NCI-H128 (cell line): Measurements from ENCODE around the gene CCDC188.

Experiments
- DNase-seq: peaks from one replicate; lab custom pipeline; 2025; ENCODE audit not compliant: unreplicated experiment; lab: John Stamatoyannopoulos, UW

The CCDC188 gene

GRCh38 chr22:20123366-20124082 is 27.3 kb downstream of the CCDC188 start:
- no peak for DNase-seq

GRCh38 chr22:20121856-20122415 is 28.9 kb downstream of the CCDC188 start:
- no peak for DNase-seq

GRCh38 chr22:20118300-20119020 is 32.4 kb downstream of the CCDC188 start:
- no peak for DNase-seq

- no peak for DNase-seq
Observed at GRCh38 chr22:20117633-20118299, 33.1 kb downstream of the CCDC188 start.

- peak; percentile 90 for DNase-seq
Observed at GRCh38 chr22:20116951-20117632, 33.8 kb downstream of the CCDC188 start, which contains the start of gene TRMT2A. Gene TRMT2A (minus strand): TSS chr22:20117226. CDS start chr22:20116906, 320 bp downstream.

GRCh38 chr22:20116376-20116950 is 34.4 kb downstream of the CCDC188 start:
- DNase-seq = no peak

GRCh38 chr22:20115691-20116375 is 35.0 kb downstream of the CCDC188 start, which contains the start of gene RANBP1:
Gene RANBP1 (plus strand): TSS chr22:20116104. CDS start chr22:20116185, 81 bp downstream.
- no peak for DNase-seq

GRCh38 chr22:20114506-20115475 is 36.1 kb downstream of the CCDC188 start:
- DNase-seq = no peak

GRCh38 chr22:20113551-20114310 is 37.1 kb downstream of the CCDC188 start:
- DNase-seq = no peak

- no peak for DNase-seq
Observed at GRCh38 chr22:20112623-20113511, 38.0 kb downstream of the CCDC188 start.

- DNase-seq = no peak
Observed at GRCh38 chr22:20111689-20112622, 38.9 kb downstream of the CCDC188 start.

GRCh38 chr22:20111045-20111688 is 39.7 kb downstream of the CCDC188 start:
- no peak for DNase-seq

GRCh38 chr22:20110359-20110985 is 40.4 kb downstream of the CCDC188 start:
- DNase-seq = no peak

GRCh38 chr22:20109411-20110358 is 41.2 kb downstream of the CCDC188 start:
- no peak for DNase-seq
